Measurements from ENCODE around the gene SEMA4D. TPM values are rescaled to one million over a fixed set of nuclear protein-coding genes. Genes with fewer than 3 reads are reported as not detected.

SEMA4D gene
- total and polyA plus RNA-seq, 4 donors: 30.9 to 124 (median 89.0) TPM

- no peak overlapping the region for H3K27ac ChIP-seq (ENCODE audit: low read depth, low read length)
- H3K4me3 ChIP-seq (ENCODE audit: low read depth, low read length): no peak overlapping the region
- WGBS (ENCODE audit: insufficient coverage): 74% methylated on average over 15 of the region's 16 CpGs
- no peaks in the 10 kb centered on the region for H3K9me3 ChIP-seq (ENCODE audit: control insufficient read depth, insufficient read depth, low read length)
- DNase-seq (ENCODE audit: low read depth in 4 of 6, low spot score in 6 of 6): peak in 2 of 6 donors; percentile 34 to 54
- peaks cover 88% of the 10 kb centered on the region for H3K4me1 ChIP-seq (ENCODE audit: control insufficient read depth, insufficient read depth, low read length)
- H3K27me3 ChIP-seq (ENCODE audit: control insufficient read depth, insufficient read depth, low read length): no peaks in the 10 kb centered on the region
- peaks cover 36% of the 10 kb centered on the region for H3K36me3 ChIP-seq (ENCODE audit: control insufficient read depth, insufficient read depth, low read length)
Observed at GRCh38 chr9:89444925-89445765, 52.8 kb downstream of the SEMA4D start.

GRCh38 chr9:89444274-89444673 lies 53.6 kb downstream of the SEMA4D start:
- Histone ChIP-seq H3K4me3 (ENCODE audit: low read depth, low read length) (no peak overlapping the region), H3K36me3 (ENCODE audit: control insufficient read depth, insufficient read depth, low read length) (peaks cover 36% of the 10 kb centered on the region), H3K4me1 (ENCODE audit: control insufficient read depth, insufficient read depth, low read length) (peaks cover 89% of the 10 kb centered on the region), H3K27ac (ENCODE audit: low read depth, low read length) (peak overlapping the region; percentile 25), H3K9me3 (ENCODE audit: control insufficient read depth, insufficient read depth, low read length) (no peaks in the 10 kb centered on the region), H3K27me3 (ENCODE audit: control insufficient read depth, insufficient read depth, low read length) (no peaks in the 10 kb centered on the region)
- 50% methylated on average over 6 of the region's 9 CpGs for WGBS (ENCODE audit: insufficient coverage)
- DNase-seq (ENCODE audit: low read depth in 4 of 6, low spot score in 6 of 6): peak in 2 of 6 donors; percentile 62 to 67

- Histone ChIP-seq H3K4me1 (ENCODE audit: control insufficient read depth, insufficient read depth, low read length) (peaks cover 79% of the 10 kb centered on the region), H3K27ac (ENCODE audit: low read depth, low read length) (no peak overlapping the region), H3K36me3 (ENCODE audit: control insufficient read depth, insufficient read depth, low read length) (peaks cover 30% of the 10 kb centered on the region), H3K9me3 (ENCODE audit: control insufficient read depth, insufficient read depth, low read length) (no peaks in the 10 kb centered on the region), H3K4me3 (ENCODE audit: low read depth, low read length) (no peak overlapping the region), H3K27me3 (ENCODE audit: control insufficient read depth, insufficient read depth, low read length) (no peaks in the 10 kb centered on the region)
- no peak for DNase-seq (ENCODE audit: low read depth in 4 of 6, low spot score in 6 of 6)
- 89% methylated on average over 22 of the region's 22 CpGs for WGBS (ENCODE audit: insufficient coverage)
Observed at GRCh38 chr9:89442981-89443814, 54.7 kb downstream of the SEMA4D start.

- H3K4me1 ChIP-seq (ENCODE audit: control insufficient read depth, insufficient read depth, low read length): peaks cover 79% of the 10 kb centered on the region
- no peak overlapping the region for H3K27ac ChIP-seq (ENCODE audit: low read depth, low read length)
- H3K9me3 ChIP-seq (ENCODE audit: control insufficient read depth, insufficient read depth, low read length): no peaks in the 10 kb centered on the region
- H3K4me3 ChIP-seq (ENCODE audit: low read depth, low read length): no peak overlapping the region
- 91% methylated on average over 7 of the region's 9 CpGs for WGBS (ENCODE audit: insufficient coverage)
- H3K36me3 ChIP-seq (ENCODE audit: control insufficient read depth, insufficient read depth, low read length): peaks cover 30% of the 10 kb centered on the region
- H3K27me3 ChIP-seq (ENCODE audit: control insufficient read depth, insufficient read depth, low read length): no peaks in the 10 kb centered on the region
- DNase-seq (ENCODE audit: low read depth in 4 of 6, low spot score in 6 of 6): no peak
Observed at GRCh38 chr9:89442501-89442978, 55.4 kb downstream of the SEMA4D start.

GRCh38 chr9:89441986-89442385 lies 55.9 kb downstream of the SEMA4D start:
- no peak overlapping the region for H3K4me3 ChIP-seq (ENCODE audit: low read depth, low read length)
- DNase-seq (ENCODE audit: low read depth in 4 of 6, low spot score in 6 of 6): no peak
- no peaks in the 10 kb centered on the region for H3K27me3 ChIP-seq (ENCODE audit: control insufficient read depth, insufficient read depth, low read length)
- peaks cover 36% of the 10 kb centered on the region for H3K36me3 ChIP-seq (ENCODE audit: control insufficient read depth, insufficient read depth, low read length)
- no peaks in the 10 kb centered on the region for H3K9me3 ChIP-seq (ENCODE audit: control insufficient read depth, insufficient read depth, low read length)
- no peak overlapping the region for H3K27ac ChIP-seq (ENCODE audit: low read depth, low read length)
- H3K4me1 ChIP-seq (ENCODE audit: control insufficient read depth, insufficient read depth, low read length): peaks cover 79% of the 10 kb centered on the region
- 91% methylated on average over 6 of the region's 8 CpGs for WGBS (ENCODE audit: insufficient coverage)

GRCh38 chr9:89441655-89441970 lies 56.3 kb downstream of the SEMA4D start:
- 57% methylated on average over 3 of the region's 3 CpGs for WGBS (ENCODE audit: insufficient coverage)
- no peak overlapping the region for H3K4me3 ChIP-seq (ENCODE audit: low read depth, low read length)
- H3K4me1 ChIP-seq (ENCODE audit: control insufficient read depth, insufficient read depth, low read length): peaks cover 79% of the 10 kb centered on the region
- H3K27me3 ChIP-seq (ENCODE audit: control insufficient read depth, insufficient read depth, low read length): no peaks in the 10 kb centered on the region
- H3K27ac ChIP-seq (ENCODE audit: low read depth, low read length): no peak overlapping the region
- H3K36me3 ChIP-seq (ENCODE audit: control insufficient read depth, insufficient read depth, low read length): peaks cover 38% of the 10 kb centered on the region
- no peaks in the 10 kb centered on the region for H3K9me3 ChIP-seq (ENCODE audit: control insufficient read depth, insufficient read depth, low read length)
- no peak for DNase-seq (ENCODE audit: low read depth in 4 of 6, low spot score in 6 of 6)

GRCh38 chr9:89440951-89441654 lies 56.8 kb downstream of the SEMA4D start:
- Histone ChIP-seq H3K36me3 (ENCODE audit: control insufficient read depth, insufficient read depth, low read length) (peaks cover 39% of the 10 kb centered on the region), H3K27ac (ENCODE audit: low read depth, low read length) (no peak overlapping the region), H3K9me3 (ENCODE audit: control insufficient read depth, insufficient read depth, low read length) (no peaks in the 10 kb centered on the region), H3K4me3 (ENCODE audit: low read depth, low read length) (no peak overlapping the region), H3K27me3 (ENCODE audit: control insufficient read depth, insufficient read depth, low read length) (no peaks in the 10 kb centered on the region), H3K4me1 (ENCODE audit: control insufficient read depth, insufficient read depth, low read length) (peaks cover 80% of the 10 kb centered on the region)
- no peak for DNase-seq (ENCODE audit: low read depth in 4 of 6, low spot score in 6 of 6)
- 73% methylated on average over 13 of the region's 16 CpGs for WGBS (ENCODE audit: insufficient coverage)

- Histone ChIP-seq H3K9me3 (ENCODE audit: control insufficient read depth, insufficient read depth, low read length) (no peaks in the 10 kb centered on the region), H3K27me3 (ENCODE audit: control insufficient read depth, insufficient read depth, low read length) (no peaks in the 10 kb centered on the region), H3K36me3 (ENCODE audit: control insufficient read depth, insufficient read depth, low read length) (peaks cover 40% of the 10 kb centered on the region), H3K27ac (ENCODE audit: low read depth, low read length) (no peak overlapping the region), H3K4me1 (ENCODE audit: control insufficient read depth, insufficient read depth, low read length) (peaks cover 80% of the 10 kb centered on the region), H3K4me3 (ENCODE audit: low read depth, low read length) (no peak overlapping the region)
- DNase-seq (ENCODE audit: low read depth in 4 of 6, low spot score in 6 of 6): no peak
- 78% methylated on average over 7 of the region's 7 CpGs for WGBS (ENCODE audit: insufficient coverage)
Observed at GRCh38 chr9:89440548-89440947, 57.4 kb downstream of the SEMA4D start.

GRCh38 chr9:89440046-89440445 lies 57.9 kb downstream of the SEMA4D start:
- Histone ChIP-seq H3K9me3 (ENCODE audit: control insufficient read depth, insufficient read depth, low read length) (no peaks in the 10 kb centered on the region), H3K4me1 (ENCODE audit: control insufficient read depth, insufficient read depth, low read length) (peaks cover 80% of the 10 kb centered on the region), H3K36me3 (ENCODE audit: control insufficient read depth, insufficient read depth, low read length) (peaks cover 40% of the 10 kb centered on the region), H3K4me3 (ENCODE audit: low read depth, low read length) (no peak overlapping the region), H3K27ac (ENCODE audit: low read depth, low read length) (no peak overlapping the region), H3K27me3 (ENCODE audit: control insufficient read depth, insufficient read depth, low read length) (no peaks in the 10 kb centered on the region)
- DNase-seq (ENCODE audit: low read depth in 4 of 6, low spot score in 6 of 6): no peak
- 94% methylated on average over 8 of the region's 8 CpGs for WGBS (ENCODE audit: insufficient coverage)
